Embryonic facial prominence (tissue), 1 donor: Measurements from ENCODE around the gene NEURL1.
"Not testable (repeated sequence)": the region's sequence is repeated elsewhere in the genome, so short reads cannot be mapped to it uniquely, and the experiment has no call there.

ENCODE experiments used
- DNase-seq: peaks from one replicate; pipeline ENCODE4 v3.0.0-alpha.2; 2016; ENCODE audit errors: extremely low spot score

Gene NEURL1

DNA sequence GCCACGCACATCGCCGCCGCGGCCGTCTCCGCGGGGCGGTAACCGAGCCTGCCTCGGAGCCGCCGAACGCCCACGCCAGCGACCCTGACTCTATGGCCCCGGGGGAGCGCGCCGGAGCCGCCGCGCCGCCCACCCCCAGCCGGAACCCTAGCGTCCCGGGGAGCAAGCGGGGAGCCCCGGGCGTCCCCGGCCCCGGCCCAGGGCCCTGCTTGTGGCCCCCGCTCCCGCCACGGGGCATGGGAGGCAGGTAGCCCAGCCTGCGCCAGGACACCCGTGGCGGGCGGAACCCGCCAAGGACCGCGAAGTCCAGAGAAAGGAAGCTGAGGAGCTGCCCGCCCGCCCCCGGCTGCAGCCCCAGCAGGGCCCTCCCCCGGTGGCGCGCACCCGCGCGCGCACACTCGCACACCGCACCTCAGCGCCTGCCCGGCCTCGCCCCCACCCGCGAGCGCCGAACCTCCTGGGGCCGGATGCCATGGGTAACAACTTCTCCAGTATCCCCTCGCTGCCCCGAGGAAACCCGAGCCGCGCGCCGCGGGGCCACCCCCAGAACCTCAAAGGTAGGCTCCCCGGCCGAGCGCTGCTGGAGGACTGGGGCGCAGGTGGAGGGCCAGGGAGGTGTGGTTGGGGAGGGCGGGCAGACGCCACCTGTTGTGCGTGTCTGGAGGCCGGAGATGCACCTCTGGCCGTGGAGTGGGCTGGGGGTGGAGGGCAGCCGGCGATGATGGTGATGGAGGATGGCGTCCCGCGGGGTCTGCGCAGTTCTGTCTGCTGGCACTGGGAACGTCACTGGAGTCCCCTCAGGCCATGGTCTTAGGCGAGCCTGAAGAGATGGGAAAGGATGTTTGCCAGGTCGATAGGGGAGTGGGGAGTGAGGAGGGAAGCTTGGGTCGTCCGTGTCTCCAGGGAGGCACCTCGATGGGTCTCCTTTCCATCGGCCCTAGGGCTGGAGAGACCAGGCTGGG, 692 bp downstream of the NEURL1 start:
- no peak for DNase-seq

GRCh38 chr10:103495321-103495720, 1.8 kb downstream of the NEURL1 start:
- no peak for DNase-seq

- no peak for DNase-seq
These were observed 3.8 kb downstream of the NEURL1 start for GRCh38 chr10:103497161-103497915.

DNA sequence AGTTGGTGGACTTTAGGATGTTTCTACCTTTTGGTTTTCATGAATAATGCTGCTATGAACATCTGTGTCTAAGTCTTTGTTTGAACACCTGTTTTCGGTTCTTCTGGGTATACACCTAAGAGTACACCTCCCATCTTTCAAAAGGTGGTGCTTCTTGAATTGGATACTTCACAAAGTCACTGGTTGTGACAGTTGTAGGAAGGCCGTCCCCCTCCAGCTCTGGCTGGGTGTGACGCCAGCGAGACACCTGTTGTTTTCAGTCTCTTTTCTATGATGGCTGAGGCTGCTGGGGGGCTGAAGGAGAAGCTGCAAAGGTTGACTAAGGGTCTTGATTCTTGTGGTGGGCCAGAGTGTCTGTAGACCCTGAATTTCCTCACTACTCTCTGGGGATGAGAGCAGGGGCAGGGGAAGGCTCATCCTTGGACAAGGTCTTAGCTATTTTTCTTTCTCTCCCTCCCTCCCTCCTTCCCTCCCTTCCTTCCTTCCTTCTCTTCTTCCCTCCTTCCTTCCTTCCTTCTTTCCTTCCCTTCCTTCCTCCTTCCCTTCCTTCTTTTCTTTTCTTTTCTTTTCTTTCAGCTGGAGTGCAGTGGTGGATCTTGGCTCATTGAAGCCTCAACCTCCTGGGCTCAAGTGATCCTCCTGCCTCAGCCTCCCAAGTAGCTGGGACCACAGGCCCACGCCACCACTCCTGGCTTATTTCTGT, 5.6 kb downstream of the NEURL1 start:
- no peak for DNase-seq

DNA sequence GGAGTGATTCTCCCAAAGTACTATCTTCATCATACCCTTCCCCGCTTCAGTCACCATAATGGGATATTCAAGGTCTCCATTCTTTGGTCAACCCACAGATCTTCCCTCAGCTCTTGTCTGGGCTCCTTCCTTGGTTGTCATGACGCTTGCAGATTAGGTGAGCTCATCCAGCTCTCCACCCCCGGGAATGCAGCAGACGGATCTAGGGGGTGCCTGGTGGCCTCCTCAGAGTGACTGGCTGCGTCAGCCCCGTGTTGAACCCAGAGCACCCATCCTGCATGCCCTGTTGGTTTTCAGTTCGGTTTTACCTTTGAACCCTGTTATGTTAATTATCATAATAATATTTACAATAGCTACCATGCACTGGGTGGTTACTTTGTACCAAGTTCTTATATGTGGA, 6.4 kb downstream of the NEURL1 start:
- DNase-seq, result no peak

DNA sequence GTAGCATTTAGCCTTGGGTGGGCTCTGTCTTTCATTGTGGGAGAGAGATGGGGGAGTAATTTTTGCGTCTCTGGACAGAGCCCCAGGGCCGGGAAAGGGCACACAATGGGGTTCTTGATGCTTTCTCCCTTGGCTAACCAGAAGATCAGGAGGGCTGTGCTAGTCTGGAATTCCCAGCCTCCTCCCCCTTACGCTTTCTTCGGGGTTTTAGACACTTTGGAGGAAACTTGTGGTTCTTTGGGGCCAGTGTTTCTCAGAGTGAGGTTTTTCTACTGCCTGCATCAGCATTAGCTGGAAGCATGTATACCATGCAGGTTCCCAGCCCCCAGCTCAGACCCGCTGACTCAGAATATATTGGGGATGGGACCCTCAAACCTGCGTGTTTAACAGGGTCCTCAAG, 7.0 kb downstream of the NEURL1 start:
- no peak for DNase-seq

DNA sequence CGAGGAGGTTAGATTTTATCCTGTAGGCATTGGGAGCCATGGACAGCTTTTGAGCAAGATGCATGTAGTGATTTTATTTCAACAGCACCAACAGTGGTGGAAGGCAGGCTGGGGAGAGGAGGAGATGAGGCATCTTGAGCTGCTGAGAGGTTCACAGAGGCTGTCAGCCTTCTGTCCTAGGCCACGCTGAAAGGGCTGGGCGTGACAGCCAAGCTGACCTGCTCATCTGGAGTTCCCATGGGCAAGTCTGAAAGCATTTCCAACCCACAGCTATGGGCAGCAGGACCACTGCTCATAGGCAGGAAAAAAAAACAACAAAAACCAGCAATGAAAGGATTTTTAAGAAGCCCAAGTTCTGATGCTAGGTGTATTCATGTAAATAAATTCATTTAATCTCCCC, 7.7 kb downstream of the NEURL1 start:
- DNase-seq, result no peak

DNA sequence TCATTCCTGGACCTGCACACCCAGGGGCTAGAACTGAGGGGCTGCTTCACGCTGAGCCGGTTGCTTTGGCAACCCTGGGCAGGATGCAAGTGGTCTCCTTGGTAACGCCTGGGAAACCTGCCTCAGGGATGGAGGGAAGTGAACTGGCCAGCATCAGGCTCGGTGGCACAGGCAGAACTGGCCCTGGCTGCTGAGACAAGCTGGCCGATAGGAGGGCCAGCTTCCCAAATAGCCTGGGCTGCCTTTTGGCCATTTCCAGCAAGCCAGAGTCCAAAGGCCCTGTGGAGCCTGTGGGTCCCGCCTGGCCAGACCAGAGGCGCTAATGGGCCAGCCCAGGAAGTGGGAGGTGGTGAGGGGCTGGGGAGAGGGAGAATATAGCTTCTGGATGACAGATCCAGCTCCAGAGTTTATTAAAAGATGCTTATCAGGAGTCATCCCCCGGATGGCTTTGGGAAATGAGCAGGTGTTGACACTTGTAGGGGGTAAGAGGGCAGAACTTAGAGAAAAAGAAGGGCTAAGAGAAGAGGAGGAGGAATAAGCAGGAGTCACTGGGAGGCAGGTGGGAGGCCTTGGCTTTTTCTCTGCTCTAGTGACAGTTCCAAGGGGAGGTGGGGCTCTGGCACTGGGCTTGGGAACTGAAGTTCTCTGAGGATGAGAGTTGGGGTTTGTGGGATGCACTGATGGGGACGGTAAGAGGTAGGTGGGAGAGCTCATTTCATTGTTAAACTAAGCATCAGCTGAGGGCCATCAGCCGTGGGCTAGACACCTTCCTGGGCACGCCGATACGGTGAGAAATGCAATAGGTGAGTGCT, 9.6 kb downstream of the NEURL1 start:
- DNase-seq, result no peak

- not testable (repeated sequence) for DNase-seq
These were observed 10.3 kb downstream of the NEURL1 start for GRCh38 chr10:103503777-103504176.

DNA sequence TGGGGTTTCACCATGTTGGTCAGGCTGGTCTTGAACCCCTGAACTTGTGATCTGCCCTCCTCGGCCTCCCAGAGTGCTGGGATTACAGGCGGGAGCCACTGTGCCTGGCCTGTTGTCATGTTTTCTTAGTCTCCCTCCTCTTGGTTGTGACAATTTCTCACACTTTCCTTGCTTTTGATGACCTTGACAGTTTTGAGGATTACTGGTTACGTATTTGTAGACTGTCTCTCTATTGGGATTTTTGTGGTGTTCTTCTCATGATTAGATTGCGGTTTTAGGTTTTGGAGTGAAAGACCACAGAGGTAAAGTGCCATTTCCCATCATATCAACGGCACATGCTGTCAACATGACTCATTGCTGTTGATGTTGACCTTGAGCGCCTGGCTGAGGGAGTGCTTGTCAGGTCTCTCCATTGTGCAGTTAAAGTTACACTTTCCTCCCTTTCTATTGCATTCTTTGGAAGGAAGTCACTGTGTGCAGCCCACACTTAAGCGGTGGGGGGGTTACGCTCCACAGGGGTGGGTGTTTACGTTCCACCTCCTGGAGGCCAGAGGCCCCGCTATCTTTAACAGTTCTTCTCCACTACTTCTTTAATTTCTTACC, 10.8 kb downstream of the NEURL1 start:
- DNase-seq, result no peak

DNA sequence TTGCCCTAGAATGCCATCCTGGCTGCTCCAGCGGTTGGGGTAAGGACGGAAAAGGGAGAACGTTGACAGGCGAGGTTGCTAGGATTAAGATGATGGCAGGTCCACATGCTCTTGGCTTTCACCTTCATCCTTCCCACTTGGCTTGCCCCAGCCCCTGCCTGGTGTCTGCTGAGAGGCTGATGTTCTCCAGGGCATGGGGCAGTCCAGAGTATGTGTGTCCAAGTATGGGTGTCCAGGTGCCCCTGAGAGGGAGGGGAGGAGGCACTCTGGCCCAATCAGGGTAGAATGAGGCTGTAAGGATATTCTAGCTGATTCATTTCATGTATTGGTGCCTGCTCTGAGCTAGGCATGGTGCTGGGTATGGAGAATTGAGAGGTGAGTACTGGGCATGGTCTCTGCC, 12.6 kb downstream of the NEURL1 start:
- DNase-seq, result no peak

DNA sequence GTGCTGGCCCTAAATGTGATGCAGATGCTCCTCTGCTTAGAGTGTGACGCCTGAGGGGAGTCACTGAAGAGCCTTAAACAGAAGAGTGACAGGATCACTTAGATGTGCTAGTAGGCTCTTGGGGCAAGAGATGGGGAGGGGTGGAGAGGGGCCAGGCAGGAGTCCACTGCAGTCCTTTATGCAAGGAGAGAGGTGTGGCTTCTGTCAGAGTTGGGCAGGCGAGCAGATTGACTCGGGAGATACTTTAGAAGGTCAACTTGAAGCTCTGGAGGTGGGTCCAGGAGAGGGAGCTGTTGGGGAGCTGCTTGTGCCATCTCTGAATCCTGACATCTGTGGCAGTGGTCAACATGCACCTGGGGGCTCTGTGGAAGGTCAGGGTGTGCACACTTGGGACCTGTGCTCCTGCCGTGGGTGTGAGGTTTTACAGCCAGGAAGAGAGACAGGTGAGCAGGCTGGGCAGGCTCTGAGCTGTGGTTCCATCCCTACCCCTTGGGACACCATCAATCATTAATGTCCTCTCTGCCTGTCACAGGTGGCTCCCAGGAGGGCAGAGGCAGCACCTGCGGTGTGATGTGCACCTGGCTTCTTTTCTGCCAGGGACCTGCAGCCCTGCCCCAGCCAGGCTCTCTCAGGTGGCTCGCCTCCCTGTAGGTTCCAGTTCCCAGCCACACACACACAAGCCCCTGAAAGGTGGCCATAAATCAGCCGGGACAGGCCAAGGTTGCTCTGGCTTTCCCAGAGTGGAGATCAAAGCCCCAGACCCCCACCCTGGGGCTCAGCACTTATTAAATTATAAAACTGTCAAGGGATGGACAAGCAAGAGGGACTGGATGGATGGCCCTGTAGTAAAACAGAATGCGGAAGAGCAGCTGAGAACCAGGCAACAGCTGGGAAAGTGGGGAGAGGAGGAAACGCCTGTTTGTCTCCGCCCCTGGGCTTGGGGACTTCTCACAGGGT, 14.0 kb downstream of the NEURL1 start:
- no peak for DNase-seq

GRCh38 chr10:103510046-103510685, 16.7 kb downstream of the NEURL1 start:
- DNase-seq, result no peak

DNA sequence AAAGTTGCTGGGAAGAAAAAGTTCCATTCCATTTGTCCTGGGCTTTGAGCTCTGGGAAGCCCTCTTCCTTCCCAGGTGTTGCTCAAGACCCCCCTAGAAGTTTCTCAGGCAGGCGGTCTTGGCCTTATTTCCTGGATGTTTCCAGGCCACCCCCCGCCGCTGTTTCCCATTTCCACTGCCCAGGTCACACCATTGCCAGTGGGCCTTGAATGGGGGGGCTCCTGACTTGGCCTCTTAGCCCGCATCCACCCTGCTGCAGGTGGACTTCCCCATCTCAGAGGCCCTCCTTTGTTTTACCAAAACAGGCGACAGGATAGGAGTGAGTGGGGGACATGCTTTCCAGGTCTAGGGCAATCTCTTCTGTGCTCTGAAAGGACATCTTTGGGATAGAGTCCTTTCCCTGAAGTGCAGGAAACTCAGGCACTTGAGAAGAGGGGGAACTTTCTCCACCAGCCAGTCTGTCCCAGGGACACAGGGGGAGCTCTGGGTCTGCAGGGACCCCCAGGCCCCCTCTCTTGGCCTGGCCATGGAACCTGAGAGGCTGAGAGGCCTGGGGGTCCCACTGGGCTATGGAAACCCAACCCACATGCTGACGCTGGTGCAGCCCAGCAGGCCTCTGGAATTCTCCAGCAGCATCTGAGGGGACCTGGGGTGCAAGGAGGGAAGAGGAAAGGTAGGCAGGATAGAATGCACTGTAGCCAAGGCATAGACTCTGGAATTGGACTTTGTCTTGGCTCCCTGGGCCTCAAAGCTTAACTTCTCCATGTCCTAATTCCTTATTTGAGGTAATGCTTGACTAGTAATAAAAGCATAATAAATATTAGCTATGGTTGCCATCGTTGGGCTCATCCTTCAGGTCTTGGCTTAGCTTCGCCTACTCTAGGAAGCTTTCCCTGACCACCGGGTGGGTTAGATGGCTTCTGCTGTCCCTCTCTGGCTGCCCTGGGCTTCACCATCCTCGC, 17.6 kb downstream of the NEURL1 start:
- DNase-seq, result no peak

- no peak for DNase-seq
These were observed 18.7 kb downstream of the NEURL1 start for GRCh38 chr10:103512166-103512565.

DNA sequence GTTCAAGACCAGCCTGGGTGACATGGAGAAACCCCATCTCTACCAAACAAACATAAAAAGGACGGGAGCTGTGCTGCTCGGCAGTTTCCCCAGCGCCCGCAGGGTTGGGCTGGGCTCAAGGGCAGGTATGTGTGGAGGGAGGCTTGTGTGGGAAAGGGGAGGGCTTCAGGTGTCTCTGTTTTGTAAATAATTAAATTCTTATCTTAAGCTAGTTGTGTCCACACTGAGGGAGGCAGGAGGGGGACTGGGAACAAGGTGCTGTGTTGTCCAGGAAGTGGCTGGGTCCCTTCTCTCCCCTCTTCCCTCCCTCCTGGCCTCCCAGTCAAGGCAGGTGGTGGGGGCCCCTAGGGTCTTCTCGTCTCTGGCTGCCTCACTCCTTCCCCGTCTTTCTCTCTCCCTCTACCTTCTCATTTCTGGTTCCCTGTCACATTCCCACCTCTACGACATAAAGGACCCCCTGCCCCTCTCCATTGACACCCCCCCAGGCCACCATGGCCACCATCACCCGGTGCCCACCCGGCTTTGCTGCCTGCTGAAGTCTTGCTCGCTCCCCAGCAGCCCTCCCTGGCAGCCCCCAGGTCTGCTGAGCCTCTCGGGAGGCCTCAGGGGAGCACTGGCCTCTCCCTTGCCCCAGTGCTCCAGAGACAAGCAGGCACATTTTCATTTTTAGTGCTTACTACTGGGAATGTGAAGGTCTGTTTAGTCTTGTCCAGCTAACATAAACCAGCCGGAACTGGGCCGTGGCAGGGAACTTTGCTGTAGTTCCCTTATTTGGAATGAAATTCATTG, 19.3 kb downstream of the NEURL1 start:
- DNase-seq, result no peak

GRCh38 chr10:103513380-103514060, 20.0 kb downstream of the NEURL1 start:
- no peak for DNase-seq
